Activated effector memory CD4-positive, alpha-beta T cell treated with anti-CD3 and anti-CD28 coated beads, Interleukin-2, amount 50 U/mL, for 16 hours (primary cell): ENCODE measurements around the gene USP10.
"Not testable (repeated sequence)": the region's sequence is repeated elsewhere in the genome, so short reads cannot be mapped to it uniquely, and the experiment has no call there.

Experiments
- DNase-seq: peaks from one replicate; pipeline ENCODE4 v3.0.0-alpha.2; 2020

USP10 gene

DNA sequence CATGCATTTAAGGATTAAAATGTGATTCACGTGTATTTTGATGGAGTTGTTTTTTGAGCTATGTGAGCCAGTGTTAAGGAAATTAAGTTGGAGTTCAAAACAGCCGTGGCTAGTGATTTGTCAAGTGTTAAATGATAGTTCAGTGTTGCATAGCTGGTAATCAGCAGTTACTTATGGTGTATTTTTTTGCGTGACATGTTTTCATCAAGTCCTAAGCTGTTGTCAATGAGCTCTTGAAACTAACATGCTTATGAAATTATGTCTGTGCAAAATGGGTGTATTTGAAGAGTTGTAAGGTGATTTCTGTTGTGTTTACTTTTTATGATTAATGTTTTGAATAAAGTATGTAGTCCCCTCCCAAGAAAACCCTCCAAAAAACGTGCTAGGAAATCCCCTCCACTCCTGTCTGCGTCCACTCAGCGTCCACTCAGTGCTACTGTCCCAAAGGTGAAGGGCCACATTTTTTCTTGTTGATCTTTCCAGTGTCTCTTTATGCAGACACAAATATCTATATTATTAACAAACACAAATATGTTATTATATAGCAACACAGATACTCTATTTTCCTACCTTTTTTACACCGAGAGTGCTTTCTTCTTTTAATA lies 30.0 kb downstream of the USP10 start:
- no peak for DNase-seq

DNA sequence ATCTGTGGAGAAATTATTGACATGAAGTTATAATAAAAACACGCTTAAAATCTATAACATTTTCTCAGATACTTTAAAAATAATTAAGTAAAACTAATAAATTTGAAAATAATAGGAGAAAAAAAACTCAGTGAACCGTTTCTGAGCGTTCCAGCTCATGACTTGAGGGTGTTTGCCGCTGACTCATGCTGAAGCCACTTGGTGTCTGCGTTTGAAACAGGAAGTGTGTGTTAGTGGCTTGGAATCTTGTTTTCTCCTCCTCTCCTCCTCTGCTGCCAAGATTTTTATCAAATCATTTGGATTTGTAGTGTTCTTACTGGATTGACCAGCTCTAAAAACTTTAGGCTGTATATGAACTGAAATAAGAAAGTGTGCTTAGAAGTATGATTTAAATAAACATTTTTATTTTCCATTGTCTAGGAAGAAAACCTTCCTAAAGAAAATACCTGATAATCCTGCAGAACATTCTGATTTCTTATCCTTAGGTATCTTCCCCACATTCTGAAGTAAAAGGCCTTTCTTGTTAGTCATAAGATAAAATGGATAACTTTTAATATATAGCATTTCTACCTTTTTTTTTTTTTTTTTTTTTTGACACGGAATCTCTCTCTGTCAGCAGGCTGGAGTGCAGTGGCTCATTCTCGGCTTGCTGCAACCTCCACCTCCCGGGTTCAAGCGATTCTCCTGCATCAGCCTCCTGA lies 30.8 kb downstream of the USP10 start:
- DNase-seq = no peak

DNA sequence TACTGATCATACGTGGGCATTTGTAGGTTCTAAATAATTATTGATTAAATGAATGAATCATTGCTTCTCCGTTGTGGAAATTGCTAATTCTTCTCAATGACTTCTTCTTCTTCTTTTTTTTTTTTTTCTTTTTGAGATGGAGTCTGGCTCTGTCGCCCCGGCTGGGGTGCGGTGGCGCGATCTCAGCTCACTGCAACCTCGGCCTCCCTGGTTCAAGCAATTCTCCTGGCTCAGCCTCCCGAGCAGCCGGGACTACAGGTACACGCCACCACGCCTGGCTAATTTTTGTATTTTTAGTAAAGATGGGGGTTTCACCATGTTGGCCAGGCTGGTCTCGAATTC lies 32.5 kb downstream of the USP10 start:
- DNase-seq = not testable (repeated sequence)

DNA sequence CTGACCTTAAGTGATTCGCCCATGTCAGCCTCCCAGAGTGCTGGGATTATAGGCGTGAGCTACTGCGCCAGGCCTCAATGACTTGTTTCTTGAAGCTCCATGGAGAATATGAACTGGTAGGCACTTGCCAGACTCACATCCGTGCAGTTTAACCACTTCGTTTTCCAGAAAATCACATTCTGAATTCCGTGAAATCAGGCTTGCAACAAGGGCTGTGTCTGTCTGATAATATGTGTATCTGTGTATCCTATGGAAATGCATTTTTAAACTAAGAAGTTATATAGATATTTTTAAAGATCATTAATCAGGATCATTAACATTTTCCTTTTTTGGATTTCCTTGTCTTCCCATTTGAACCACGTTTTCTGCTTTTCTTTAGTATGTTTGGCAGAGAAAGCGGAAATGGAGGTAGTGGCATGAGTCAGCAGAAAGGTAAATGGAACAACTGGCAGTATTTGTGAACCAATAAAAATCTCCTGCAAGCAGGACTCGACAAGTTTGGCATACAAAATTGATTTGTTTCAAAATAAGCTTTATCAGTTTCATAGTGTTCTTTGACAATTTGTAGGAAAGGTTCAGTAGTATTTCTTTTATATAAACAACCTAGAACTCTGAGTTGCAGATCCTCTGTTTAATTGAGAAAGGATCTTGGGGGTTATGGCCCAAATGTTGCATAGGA lies 33.0 kb downstream of the USP10 start:
- DNase-seq = no peak

DNA sequence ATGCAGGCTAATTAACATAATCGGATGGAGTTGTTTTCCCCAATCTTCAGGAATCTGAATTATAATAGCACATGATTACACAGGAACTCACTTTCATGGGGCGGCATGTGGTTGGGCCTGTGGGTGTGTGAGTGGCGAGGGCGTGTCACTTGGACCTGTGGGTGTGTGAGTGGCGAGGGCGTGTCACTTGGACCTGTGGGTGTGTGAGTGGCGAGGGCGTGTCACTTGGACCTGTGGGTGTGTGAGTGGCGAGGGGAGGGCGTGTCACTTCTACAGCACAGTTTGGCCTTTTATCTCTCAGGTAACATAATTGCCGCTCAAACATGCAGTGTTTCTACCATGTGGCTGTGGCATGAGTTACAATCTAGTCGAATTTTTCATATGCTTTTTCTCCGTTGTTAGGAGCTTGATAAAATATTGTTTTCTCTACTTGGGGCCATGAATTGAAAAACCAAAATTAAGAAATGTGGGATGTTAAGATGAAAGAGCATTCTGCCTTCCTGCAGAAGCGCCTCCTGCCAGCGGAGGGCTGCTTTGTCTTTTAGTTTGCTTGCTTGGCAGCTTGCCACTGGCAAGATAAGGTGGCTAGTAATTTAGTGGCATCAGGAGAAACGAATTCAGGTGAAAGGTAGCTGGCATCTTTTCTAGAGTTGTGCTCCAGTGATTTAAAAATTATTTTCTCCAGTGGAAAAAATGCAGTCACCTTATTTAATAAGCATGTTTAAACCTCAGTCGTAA lies 36.2 kb downstream of the USP10 start:
- DNase-seq = peak; percentile 78

DNA sequence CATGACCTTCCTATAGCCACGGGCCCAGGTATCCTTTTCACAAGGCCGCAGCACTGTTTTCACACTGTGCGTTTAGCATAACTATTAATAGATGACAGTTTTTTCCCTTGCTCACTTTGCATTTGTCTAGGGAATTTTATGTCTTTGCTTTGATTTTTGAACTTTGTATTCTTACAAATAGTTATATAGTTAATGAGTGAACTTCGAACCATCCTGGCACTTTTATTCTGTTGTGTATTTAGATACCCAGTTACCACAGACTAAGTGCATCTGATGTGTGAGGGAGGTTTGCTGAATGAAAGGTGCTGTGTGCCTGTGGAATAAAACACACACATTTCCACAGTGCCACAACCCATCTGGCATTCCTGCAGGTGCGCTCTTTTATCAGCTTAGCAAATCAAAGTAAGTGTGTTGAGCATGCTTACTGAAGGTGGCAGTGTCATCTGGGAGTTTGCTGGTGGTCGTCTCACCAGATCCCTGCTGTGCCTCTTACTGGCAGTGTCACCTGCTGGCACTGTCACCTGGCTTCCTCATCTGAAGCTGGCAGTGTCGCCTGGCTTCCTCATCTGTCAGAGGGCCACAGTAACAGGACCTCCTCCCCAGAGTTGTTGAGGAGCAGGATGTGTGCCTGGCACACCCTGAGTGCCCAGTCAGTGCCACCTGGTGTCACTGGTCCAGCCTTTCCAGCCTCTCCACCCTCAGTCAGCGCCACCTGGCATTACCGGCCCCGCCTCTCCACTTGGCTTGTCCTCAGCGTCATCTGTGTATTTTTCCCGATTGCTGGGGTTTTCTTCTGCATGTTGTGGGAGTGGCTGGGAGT lies 37.6 kb downstream of the USP10 start:
- DNase-seq = no peak

DNA sequence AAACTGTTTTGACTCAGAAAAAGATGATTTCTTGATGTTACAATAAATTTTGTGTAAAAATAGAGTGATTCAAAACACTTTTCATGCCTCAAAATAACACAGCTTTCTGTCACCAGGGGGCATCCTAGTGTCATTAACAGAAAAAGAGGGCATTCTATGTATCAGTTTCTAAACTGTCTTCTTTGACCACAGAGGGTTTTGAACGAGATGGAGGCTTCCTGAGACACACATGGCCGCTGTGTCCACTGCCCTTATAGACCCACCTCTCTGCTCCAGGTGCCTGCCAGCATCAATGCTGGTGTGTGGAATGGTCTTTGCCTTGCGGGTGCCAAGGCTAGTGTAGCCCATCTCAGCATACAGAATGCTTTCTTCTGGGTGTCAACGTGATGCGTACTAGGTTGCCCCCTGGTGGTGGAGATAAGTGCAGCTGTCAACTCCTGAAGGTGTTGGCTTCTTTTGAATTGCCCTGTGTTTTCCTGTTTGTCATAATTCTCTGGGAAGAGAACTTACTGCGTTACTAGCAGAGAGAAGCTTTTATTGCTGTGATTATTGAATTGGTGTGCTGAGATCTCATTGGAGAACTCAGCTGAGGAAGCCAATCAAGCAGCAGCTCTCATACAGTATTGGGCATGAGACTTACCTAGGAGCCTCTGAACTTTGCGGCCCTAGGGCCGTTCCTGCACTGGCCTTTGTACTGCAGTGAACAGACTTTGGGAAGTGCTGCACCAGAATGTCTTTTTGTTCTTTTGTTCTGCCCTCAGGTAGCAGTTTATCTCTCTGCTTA lies 38.6 kb downstream of the USP10 start:
- DNase-seq = peak; percentile 89

DNA sequence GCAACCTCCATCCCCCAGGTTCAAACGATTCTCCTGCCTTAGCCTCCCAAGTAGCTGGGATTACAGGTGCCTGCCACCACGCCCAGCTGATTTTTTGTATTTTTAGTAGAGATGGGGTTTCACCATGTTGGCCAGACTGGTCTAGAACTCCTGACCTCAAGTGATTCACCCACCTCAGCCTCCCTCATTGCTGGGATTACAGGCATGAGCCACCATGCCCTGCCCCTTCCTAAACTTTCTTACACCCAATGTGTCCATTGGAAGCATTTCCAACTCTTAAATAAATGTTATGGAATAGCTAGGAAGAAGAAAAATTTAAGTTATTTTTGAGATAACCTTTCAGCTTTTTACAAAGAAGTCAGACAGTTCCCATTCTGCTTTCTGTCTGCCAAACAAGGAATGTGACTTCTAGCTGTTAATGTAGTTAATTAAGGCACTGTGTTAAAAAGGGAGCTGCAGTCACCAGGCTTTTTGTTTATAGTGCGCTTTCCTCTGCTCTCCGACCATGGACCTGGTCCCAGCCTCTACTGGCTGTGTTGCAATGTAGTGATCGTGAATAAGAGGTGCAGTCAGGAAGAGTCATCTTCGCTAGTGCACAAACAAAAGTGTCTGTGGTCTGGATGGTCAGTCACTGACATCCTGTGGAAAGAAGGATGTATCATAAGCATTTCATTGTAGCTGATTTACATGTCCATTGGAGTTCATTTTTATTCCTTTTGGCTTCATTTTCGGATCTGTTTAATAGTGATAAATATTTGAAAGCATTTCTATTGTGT lies 39.7 kb downstream of the USP10 start:
- no peak for DNase-seq

DNA sequence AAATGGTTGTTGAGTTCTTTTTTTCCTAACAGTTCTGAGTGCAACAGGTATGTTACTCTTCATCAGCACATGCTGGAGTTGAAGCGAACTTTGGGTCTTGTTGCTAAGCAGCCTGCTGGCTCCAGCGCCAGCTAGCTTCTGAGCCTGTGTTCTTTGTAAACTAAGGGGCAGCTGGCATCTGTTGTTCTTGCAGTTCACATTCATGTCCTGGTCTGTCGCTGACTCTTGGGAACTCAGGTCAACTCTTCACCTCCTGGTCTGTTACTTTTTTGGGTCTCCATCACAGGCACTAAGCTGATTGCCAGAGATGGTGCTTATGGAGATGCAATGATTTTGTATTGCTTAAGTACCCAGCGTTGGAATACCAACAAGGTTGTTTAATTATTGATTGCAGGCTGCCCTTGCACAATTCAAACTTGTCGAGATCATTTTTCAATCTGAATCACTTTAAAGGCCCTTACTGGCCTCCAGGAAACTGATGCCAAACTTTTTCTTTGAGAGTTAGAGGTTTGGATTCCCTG lies 40.9 kb downstream of the USP10 start:
- DNase-seq = no peak

DNA sequence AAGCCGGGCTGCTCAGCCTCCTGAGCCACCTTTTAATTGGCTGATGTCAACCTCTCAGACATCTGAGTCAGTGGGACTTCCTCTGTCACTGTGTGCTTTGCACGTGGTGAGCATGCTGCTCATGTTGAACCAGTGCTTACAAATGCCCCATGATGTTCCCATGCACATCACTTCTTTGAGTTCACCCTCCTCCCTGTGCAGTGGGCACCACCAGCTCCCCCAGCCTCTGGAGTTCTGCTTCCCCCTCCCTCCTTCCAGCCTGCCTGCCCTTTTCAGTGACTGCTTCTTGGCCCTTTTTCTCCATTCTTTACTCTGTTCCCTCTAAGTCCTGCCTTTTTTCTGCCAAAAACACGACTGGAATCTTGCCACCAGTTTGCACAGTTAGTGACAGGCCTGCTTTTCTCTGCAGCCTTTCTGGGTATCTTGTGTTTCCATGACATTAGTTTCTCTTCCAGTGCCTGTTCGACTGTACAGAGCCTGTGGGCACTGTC lies 41.6 kb downstream of the USP10 start:
- DNase-seq = no peak

DNA sequence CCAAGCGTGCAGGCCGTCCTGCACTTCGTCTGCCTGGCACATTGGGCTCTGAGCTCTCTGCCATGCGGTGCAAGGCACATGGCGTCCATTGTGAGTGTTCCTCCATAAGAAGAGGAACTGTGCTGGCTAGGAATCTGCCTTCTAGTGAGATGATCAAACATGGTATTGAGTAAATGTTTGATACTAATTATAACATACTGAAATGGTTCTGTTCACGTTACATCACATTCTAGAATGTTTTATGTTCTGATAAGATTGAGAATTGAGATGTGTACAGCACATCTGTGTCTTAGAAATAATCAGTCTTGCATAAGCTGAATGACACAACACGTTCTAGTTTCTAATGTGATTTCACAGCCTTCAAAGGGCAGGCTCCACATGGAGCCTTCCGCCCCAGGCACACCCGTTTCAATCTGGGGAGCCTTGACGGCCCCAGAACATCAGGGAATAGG lies 42.9 kb downstream of the USP10 start:
- no peak for DNase-seq

DNA sequence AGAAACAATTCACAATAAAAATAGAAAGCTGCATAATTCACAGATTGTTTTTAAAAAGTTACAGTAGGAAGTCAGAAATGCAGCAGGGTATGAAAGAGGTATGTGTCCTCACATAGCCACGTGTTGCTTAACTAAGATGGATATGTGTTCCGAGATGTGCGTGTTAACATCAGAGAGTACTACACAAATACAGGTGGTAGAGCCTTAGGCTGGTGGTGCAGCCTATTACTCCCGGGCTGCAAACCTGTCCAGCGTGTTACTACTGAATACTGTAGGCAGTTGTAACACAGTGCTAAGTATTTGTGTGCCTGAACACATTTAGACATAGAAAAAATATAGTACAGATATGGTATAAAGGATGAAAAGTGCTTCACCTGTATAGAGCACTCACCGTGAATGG lies 46.4 kb downstream of the USP10 start:
- DNase-seq = no peak

DNA sequence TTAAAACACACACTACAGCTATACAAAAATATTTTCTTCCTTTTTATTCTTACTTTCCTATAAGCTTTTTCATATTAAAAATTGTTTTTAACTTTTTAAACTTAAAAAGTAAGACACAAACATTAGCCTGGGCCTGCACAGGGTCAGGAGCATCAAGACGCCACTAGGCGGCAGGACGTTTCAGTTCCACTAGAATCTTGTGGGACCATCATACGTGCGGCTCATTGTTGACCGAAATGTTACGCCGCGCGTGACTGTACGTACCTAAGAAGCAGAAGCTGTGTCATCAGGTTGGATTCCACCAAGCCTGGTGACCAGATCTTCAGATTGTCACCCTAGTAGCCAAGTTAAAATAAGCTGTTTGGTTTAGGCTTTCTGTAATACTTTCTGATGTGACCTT lies 47.1 kb downstream of the USP10 start:
- DNase-seq = no peak

DNA sequence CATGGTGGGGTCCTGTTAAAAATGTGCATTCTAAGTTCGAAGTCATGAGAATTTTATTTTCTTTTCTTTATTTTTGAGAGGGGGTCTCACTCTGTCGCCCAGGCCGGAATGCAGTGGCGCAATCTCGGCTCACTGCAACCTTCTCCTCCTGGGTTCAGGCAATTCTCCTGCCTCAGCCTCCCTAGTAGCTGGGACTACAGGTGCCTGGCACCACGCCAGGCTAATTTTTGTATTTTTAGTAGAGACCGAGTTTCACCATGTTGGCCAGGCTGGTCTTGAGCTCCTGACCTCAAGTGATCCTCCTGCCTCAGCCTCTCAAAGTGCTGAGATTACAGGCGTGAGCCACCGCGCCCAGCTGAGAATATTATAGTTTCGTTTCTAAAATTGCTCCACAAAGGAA lies 48.4 kb downstream of the USP10 start:
- not testable (repeated sequence) for DNase-seq

DNA sequence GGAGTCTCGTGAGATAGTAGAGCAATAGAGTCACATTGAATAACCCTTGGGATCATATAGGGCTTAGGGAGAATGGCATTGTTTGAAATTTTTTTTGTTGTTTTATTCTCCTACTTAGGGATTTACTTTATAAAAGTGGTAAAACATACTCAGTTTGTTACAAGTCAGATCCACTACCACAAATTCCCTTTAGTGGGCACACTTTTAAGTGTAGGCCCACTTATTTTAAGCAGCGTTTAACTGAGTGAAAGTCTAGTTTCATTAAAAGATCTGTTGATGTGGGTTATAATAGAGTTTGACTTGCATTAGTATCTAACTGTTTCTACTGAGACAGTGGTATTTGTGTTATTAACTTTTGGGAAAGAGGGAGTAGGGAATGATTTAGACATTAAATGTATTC lies 49.3 kb downstream of the USP10 start:
- no peak for DNase-seq

DNA sequence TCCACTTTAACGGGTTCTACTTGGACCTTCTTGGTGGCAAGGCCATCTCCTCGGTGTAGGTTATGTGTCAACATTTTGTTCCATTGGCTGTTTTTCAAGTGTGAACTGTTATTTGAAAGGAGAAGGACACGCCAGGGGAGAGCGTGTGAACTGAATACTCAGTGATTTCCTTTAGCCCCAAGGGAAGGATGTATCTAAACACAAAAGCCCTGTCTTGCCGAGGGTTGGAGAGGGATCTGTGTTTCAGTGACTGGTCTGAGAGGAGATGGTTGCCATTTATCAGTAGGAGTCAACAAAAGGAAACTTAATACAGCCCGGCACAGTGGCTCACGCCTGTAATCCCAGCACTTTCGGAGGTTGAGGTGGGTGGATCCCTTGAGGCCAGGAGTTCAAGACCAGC lies 50.0 kb downstream of the USP10 start:
- DNase-seq = no peak

DNA sequence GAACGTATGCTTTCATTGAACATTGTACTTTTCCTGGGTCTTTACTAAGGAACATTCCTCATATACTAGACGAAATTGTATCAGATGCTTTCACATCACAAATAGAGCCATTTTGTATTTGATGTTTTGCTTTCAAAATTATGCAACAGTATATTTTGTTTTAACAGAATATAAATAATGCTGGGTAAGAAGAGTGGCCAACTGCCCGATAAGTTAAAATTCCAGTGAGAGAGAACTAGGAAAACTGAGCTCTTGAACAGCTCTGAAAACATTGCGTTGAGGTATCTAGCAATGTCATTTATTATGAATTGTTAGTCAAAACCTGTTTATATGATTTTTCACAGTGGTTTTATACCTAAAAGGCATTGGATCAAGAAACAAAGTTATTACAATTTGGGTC lies 50.8 kb downstream of the USP10 start:
- no peak for DNase-seq

DNA sequence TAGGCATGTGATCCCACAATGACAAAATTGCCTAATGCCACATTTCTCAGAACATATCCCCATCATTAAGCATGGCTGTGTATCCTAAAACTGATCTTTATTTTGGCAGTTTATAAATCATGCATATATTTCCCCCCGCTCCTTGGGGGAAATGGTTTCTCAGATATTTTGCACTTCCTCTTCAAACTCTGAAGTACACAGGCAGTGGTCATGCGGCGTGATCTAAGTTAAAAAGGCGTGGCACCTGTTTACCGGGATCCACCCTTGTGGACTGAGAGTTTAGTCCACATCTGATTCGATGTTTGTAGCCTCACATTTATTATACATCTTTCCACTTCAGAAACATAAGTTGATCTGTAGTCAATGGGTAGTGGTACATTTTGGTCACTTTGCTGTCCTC lies 51.4 kb downstream of the USP10 start:
- DNase-seq = no peak

DNA sequence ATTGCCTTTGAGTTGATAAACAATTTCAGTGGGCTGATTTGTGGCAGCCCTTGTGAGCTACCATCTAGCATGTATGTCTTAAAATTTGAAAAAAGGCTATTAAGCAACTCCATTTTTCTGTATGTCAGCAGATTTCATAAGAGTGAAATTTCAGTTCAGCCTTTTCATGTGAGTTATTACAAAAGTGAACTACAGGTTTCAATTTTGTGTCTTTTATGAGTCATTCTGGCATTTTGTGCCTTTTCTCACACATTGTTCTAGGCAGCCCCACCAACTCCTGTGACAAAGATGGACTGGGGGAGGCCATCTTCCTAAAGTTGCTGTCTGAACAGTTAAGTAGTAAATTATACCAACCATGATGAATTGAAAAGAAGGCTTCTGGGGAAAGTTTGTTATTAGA lies 52.1 kb downstream of the USP10 start:
- no peak for DNase-seq

DNA sequence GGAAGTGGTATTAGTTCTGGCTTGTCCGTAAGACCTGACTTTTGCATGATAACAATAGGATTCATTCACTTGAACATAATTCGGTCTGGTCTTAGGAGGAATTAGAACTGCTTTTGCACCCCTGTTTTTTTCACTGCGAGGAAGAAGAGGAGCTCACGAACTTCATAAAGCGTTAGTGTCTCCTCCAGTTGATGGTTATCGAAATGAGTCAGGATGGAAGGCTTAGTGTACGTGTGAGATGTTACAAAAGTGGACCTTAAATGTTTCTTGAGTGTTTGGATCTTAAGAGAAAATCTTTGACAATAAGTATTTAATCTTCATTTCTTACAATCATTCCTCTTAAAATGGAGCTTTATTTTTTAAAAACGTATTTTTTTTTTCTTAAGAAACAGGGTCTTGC lies 52.8 kb downstream of the USP10 start:
- DNase-seq = no peak
